HepG2 (cell line): ENCODE measurements around the gene C20orf204. TPM values are rescaled to one million over a fixed set of nuclear protein-coding genes. Genes with fewer than 3 reads are reported as not detected.

Experiments
- FOXO4 ChIP-seq: sonication (generic); formaldehyde crosslinking; conservative IDR thresholded peaks from 2 replicates; pipeline ENCODE4 v1.8.1; 2023; ENCODE audit warnings: missing genetic modification reagents
- HIVEP1 ChIP-seq: sonication (generic); formaldehyde crosslinking; IDR thresholded peaks from 2 replicates; pipeline ENCODE4 v1.4.0; 2020; ENCODE audit warnings: mild to moderate bottlenecking, missing genetic modification reagents
- HNF1B ChIP-seq: sonication (generic); formaldehyde crosslinking; IDR thresholded peaks from 2 replicates; pipeline ENCODE4 v1.5.1; 2020; ENCODE audit warnings: mild to moderate bottlenecking, moderate library complexity, missing genetic modification reagents
- MEIS1 ChIP-seq: sonication (generic); formaldehyde crosslinking; IDR thresholded peaks from 2 replicates; pipeline ENCODE4 v1.9.0; 2021; ENCODE audit warnings: mild to moderate bottlenecking, missing genetic modification reagents, moderate library complexity, borderline replicate concordance
- MXD1 ChIP-seq: sonication (generic); formaldehyde crosslinking; IDR thresholded peaks from 2 replicates; pipeline ENCODE4 v1.4.0; 2020; ENCODE audit warnings: mild to moderate bottlenecking, missing genetic modification reagents
- PHF5A ChIP-seq: IDR thresholded peaks from one replicate; pipeline ENCODE4 v1.6.1; 2018; ENCODE audit warnings: low read depth, missing genetic modification reagents; ENCODE audit not compliant: unreplicated experiment
- RAD21 ChIP-seq: fragments of 450-650 bp; formaldehyde crosslinking; IDR thresholded peaks from 2 replicates; pipeline ENCODE4 v1.5.0; 2020; ENCODE audit warnings: mild to moderate bottlenecking
- SALL1 ChIP-seq: sonication (generic); formaldehyde crosslinking; IDR thresholded peaks from 2 replicates; pipeline ENCODE4 v1.8.0; 2022; ENCODE audit warnings: mild to moderate bottlenecking, missing genetic modification reagents
- SMAD3 ChIP-seq: sonication (generic); formaldehyde crosslinking; IDR thresholded peaks from 2 replicates; pipeline ENCODE4 v1.4.0; 2020; ENCODE audit warnings: missing genetic modification reagents
- TBP ChIP-seq: sonication (generic); formaldehyde crosslinking; IDR thresholded peaks from 2 replicates; pipeline ENCODE4 v1.5.0; 2020; ENCODE audit warnings: missing genetic modification reagents
- XRCC5 ChIP-seq: fragments of 200-400 bp; formaldehyde crosslinking; optimal IDR thresholded peaks from 2 replicates; pipeline ENCODE3; 2017; ENCODE audit warnings: mild to moderate bottlenecking, low read length
- YEATS2 ChIP-seq: sonication (generic); formaldehyde crosslinking; IDR thresholded peaks from 2 replicates; pipeline ENCODE4 v1.4.0; 2020; ENCODE audit warnings: missing genetic modification reagents, borderline replicate concordance
- ZBED4 ChIP-seq: sonication (generic); formaldehyde crosslinking; IDR thresholded peaks from 2 replicates; pipeline ENCODE4 v1.4.0; 2020; ENCODE audit warnings: missing genetic modification reagents, borderline replicate concordance
- ZNF281 ChIP-seq: sonication (generic); formaldehyde crosslinking; IDR thresholded peaks from 2 replicates; pipeline ENCODE4 v1.4.0; 2020; ENCODE audit warnings: missing genetic modification reagents, borderline replicate concordance
- ZNF616 ChIP-seq: sonication (generic); formaldehyde crosslinking; IDR thresholded peaks from 2 replicates; pipeline ENCODE4 v1.5.0; 2020; ENCODE audit warnings: low read depth, mild to moderate bottlenecking, missing genetic modification reagents
- ZNF724P ChIP-seq: sonication (generic); formaldehyde crosslinking; IDR thresholded peaks from 2 replicates; pipeline ENCODE4 v1.8.0; 2022; ENCODE audit warnings: missing genetic modification reagents, borderline replicate concordance
- polyA plus RNA-seq, 8 experiments: library from polyadenylated mRNA; depleted of rRNA in 3 of 8; stranded (reverse) in 7 of 8; unstranded in 1 of 8; fragments of >200 nt; fragmentation: Illumina TruSeq in 4 of 8; extraction: Trizol in 4 of 8; gene quantifications; 2 replicates each; pipeline versions ENCODE4 v1.2.1 to v1.2.3, GENCODE V29; 2011 to 2016; ENCODE audit warnings: low read depth in 4 of 8, missing spikeins in 1 of 8, mixed read lengths in 1 of 8; ENCODE audit not compliant: insufficient read depth in 1 of 8
- total RNA-seq, 5 experiments: library from RNA; depleted of rRNA; stranded (reverse); fragments of >200 nt; fragmentation: Illumina TruSeq; extraction: Trizol; gene quantifications; 2 replicates each; pipeline ENCODE4 v1.2.3, GENCODE V29; 2016; ENCODE audit warnings: low read depth in 1 of 5

Gene C20orf204
- total and polyA plus RNA-seq, 2 of the 13 experiments (the other 11 are each of a cell fraction or from before 2014, with no cell fraction given): 22.1 to 80.0 TPM

- peak; percentile 32; the same call in 1 of the 2 replicates for TF ChIP-seq ZNF281 (CRISPR knock-in tag)
- peak; percentile 54; the same call in 1 of the 2 replicates for TF ChIP-seq HNF1B
- peak; percentile 91 for TF ChIP-seq XRCC5
- peak; percentile 91 for TF ChIP-seq RAD21 (CRISPR knock-in tag)
- no peak for TF ChIP-seq FOXO4
- no peak for TF ChIP-seq YEATS2 (CRISPR knock-in tag)
- 0 out of 2 replicates have a peak, but pooled peaks have one; percentile 37 for TF ChIP-seq SALL1
- no peak for TF ChIP-seq ZNF616 (CRISPR knock-in tag)
- TF ChIP-seq MXD1: peak; percentile 79
- TF ChIP-seq TBP (CRISPR knock-in tag): no peak
- peak; percentile 59 for TF ChIP-seq ZBED4 (CRISPR knock-in tag)
- TF ChIP-seq SMAD3 (CRISPR knock-in tag): 0 out of 2 replicates have a peak, but pooled peaks have one; percentile 55
- TF ChIP-seq HIVEP1 (CRISPR knock-in tag): 0 out of 2 replicates have a peak, but pooled peaks have one; percentile 35
- TF ChIP-seq PHF5A (CRISPR knock-in tag): peak; percentile 47
- peak; percentile 45; the same call in 1 of the 2 replicates for TF ChIP-seq MEIS1 (CRISPR knock-in tag)
- TF ChIP-seq ZNF724P (CRISPR knock-in tag): 0 out of 2 replicates have a peak, but pooled peaks have one; percentile 54
Observed at GRCh38 chr20:64069614-64070243, 33.7 kb downstream of the C20orf204 start (continued).
